Vagina (tissue), 2 donors: ENCODE measurements around the gene KCP. TPM values are rescaled to one million over a fixed set of nuclear protein-coding genes. Genes with fewer than 3 reads are reported as not detected.

Source experiments
- DNase-seq, 2 donors: peaks; one replicate each; pipeline ENCODE4 v3.0.0-alpha.2; 2017; ENCODE audit errors: extremely low spot score in 2 of 2
- H3K27ac ChIP-seq: fragments of 200-600 bp; sonication (generic); one replicate; pipeline ENCODE4 v1.5.1; 2019
- H3K27me3 ChIP-seq: fragments of 200-600 bp; sonication (generic); one replicate; pipeline ENCODE4 v1.5.1; 2019
- H3K36me3 ChIP-seq, 2 donors: fragments of 200-600 bp; sonication (generic); one replicate each; pipeline ENCODE4 v1.5.1; 2017 to 2019
- H3K4me1 ChIP-seq: fragments of 200-600 bp; sonication (generic); one replicate; pipeline ENCODE4 v1.5.1; 2019
- H3K4me3 ChIP-seq, 2 donors: fragments of 200-600 bp; sonication (generic); 1 replicate in 1 of 2; 2 replicates in 1 of 2; pipeline ENCODE4 v1.5.1; 2016 to 2019
- H3K9me3 ChIP-seq: fragments of 200-600 bp; sonication (generic); one replicate; pipeline ENCODE4 v1.5.1; 2019
- POLR2A ChIP-seq, 2 donors: fragments of 450-650 bp; IDR thresholded peaks; one replicate each; pipeline ENCODE4 v1.6.1; 2017; ENCODE audit warnings: antibody characterized with exemption in 2 of 2, mild to moderate bottlenecking in 2 of 2, moderate library complexity in 2 of 2
- POLR2AphosphoS5 ChIP-seq, 2 donors: sonication (generic); formaldehyde crosslinking; IDR thresholded peaks; one replicate each; pipeline ENCODE4 v1.9.0; 2017; ENCODE audit warnings: antibody characterized with exemption in 2 of 2, mild to moderate bottlenecking in 2 of 2, low read depth in 1 of 2; ENCODE audit not compliant: insufficient read depth in 1 of 2
- intact Hi-C: fragments of 100-400 bp; cut with DNase I; formaldehyde crosslinking; loops from one replicate; pipeline ENCODE4 v1.15.1; 2023
- total RNA-seq: library from RNA; depleted of rRNA; stranded (reverse); fragments of >200 nt; gene quantifications from one replicate; pipeline ENCODE4 v1.2.3, GENCODE V29; 2016
- TF ChIP-seq, protein P1 (sequence below), 3 experiments: fragments of 450-650 bp in 2 of 3; fragments of 200-600 bp in 1 of 3; sonication (generic) in 1 of 3; IDR thresholded peaks; one replicate each; pipeline ENCODE4 v1.5.1; 2017 to 2019; ENCODE audit warnings: antibody characterized with exemption in 3 of 3, mild to moderate bottlenecking in 2 of 3, moderate library complexity in 2 of 3

Gene KCP
- total RNA-seq, 1 donor from 2014 or later: 1.2 TPM

DNA sequence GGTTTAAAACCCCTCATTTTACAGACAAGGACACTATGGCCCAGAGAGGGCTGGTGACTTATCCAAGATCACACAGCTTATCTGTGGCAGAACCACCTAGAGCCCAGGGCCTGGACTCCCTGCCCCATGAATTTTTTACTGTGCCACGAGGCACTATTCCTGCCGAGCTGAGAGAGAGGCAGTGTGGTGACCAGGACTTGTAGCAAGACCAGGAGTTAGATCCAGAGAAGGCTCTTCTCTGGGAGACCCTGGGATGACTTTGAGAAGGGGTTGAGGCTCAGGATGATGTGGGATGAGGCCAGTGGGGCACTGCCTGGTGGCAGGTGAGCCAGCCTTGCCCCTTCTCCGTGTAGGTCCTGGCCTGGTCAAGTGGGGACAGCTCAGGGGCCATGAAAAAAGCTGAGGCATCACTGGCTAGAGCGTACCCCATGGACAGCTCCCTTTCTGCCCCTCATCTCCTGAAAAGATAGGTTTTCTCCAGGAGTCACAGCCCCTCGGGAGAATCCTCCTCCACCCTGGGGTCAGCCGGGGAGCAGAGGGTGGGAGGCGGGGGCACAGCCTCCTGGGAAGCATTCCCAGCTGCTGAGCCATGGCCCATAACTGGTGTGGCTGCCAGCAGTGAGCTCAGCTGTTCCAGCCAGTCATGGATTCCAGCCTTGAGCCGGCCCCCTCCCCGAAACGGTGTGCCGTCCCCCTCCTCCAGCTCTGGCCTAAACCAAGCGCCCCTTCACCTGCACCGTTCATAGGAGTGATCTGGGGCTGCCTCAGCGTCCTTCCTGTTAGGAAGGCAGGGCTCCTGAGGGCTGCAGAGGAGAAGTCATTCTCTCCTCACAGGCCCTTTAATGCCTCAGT, 74.5 kb downstream of the KCP start:
- intact Hi-C loops: no loop called here
- peak overlapping the region; percentile 56 for H3K27ac ChIP-seq
- peak in 1 of 2 donors; percentile 61 for TF ChIP-seq POLR2AphosphoS5 (IDR thresholded peaks at IDR 0.05; ENCODE audit: insufficient read depth in 1 of 2, low read depth in 1 of 2)
- TF ChIP-seq, protein P1, sequence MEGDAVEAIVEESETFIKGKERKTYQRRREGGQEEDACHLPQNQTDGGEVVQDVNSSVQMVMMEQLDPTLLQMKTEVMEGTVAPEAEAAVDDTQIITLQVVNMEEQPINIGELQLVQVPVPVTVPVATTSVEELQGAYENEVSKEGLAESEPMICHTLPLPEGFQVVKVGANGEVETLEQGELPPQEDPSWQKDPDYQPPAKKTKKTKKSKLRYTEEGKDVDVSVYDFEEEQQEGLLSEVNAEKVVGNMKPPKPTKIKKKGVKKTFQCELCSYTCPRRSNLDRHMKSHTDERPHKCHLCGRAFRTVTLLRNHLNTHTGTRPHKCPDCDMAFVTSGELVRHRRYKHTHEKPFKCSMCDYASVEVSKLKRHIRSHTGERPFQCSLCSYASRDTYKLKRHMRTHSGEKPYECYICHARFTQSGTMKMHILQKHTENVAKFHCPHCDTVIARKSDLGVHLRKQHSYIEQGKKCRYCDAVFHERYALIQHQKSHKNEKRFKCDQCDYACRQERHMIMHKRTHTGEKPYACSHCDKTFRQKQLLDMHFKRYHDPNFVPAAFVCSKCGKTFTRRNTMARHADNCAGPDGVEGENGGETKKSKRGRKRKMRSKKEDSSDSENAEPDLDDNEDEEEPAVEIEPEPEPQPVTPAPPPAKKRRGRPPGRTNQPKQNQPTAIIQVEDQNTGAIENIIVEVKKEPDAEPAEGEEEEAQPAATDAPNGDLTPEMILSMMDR (IDR thresholded peaks at IDR 0.05): no peak
- H3K4me3 ChIP-seq: no peak overlapping the region
- no peaks in the 10 kb centered on the region for H3K9me3 ChIP-seq
- DNase-seq: no peak
- H3K36me3 ChIP-seq: peaks cover 0 to 22% of the 10 kb centered on the region in 2 donors
- H3K4me1 ChIP-seq: peaks cover 33% of the 10 kb centered on the region
- no peaks in the 10 kb centered on the region for H3K27me3 ChIP-seq

- Histone ChIP-seq H3K4me3 (no peak overlapping the region), H3K9me3 (no peaks in the 10 kb centered on the region), H3K36me3 (peaks cover 0 to 16% of the 10 kb centered on the region in 2 donors), H3K27ac (peak overlapping the region; percentile 56), H3K4me1 (peaks cover 34% of the 10 kb centered on the region), H3K27me3 (no peaks in the 10 kb centered on the region)
- TF ChIP-seq POLR2AphosphoS5 (IDR thresholded peaks at IDR 0.05; ENCODE audit: insufficient read depth in 1 of 2, low read depth in 1 of 2) (no peak), POLR2A (IDR thresholded peaks at IDR 0.05) (no peak)
- TF ChIP-seq, protein P1 (IDR thresholded peaks at IDR 0.05): no peak
- intact Hi-C loops: no loop called here
- no peak for DNase-seq
These were observed 75.2 kb downstream of the KCP start for GRCh38 chr7:128835231-128835751.

- intact Hi-C loops: no loop called here
- H3K4me1 ChIP-seq: peaks cover 42% of the 10 kb centered on the region
- TF ChIP-seq, protein P1 (IDR thresholded peaks at IDR 0.05): no peak
- TF ChIP-seq POLR2A (IDR thresholded peaks at IDR 0.05) (no peak), POLR2AphosphoS5 (IDR thresholded peaks at IDR 0.05; ENCODE audit: insufficient read depth in 1 of 2, low read depth in 1 of 2) (no peak)
- no peak for DNase-seq
- peaks cover 0 to 9% of the 10 kb centered on the region in 2 donors for H3K36me3 ChIP-seq
- no peaks in the 10 kb centered on the region for H3K27me3 ChIP-seq
- H3K9me3 ChIP-seq: no peaks in the 10 kb centered on the region
- H3K4me3 ChIP-seq: peak overlapping the region in 1 of 2 donors; percentile 58
- peak overlapping the region; percentile 85 for H3K27ac ChIP-seq
These were observed 76.6 kb downstream of the KCP start for GRCh38 chr7:128833946-128834325.

DNA sequence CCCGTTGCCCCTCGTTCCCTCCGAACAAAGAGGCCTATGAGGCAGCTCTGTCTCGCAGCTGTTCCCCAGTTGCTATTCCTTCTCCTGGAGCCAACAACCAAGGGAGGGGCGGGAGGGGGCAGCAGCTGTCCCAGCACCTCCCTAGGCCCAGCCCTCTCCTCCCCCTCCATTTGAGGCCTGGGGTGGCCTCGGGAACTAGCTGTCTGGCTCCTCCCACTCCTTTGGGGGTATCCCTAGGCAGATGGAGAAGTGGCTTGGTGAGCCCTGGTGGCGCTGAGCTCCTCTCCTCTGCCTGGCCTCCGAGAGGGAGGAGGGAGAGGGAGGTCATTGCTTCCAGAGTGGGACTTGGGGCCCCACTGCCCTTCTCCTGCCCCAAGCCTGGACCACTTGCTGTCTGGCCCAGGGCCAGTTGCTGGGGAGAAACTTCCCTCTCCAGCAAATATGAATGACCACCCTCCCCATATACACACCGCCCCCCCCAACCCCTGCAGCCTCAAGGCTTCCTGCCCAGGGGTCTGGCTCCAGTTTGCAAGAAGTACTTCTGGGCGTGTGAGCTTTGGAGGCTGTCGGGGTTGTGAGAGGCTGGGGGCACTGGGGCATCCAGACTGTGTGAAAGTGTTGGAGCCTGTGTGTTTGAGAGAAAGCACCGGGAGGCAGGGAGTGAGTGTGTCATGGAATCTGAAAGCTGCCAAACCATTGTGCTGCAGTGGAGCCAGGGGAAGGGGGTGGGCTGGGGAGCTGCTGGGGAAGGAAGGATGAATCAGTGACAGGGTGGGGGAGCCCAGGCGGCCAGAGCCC, 77.2 kb downstream of the KCP start:
- intact Hi-C loops: no loop called here
- TF ChIP-seq POLR2A (IDR thresholded peaks at IDR 0.05) (no peak), POLR2AphosphoS5 (IDR thresholded peaks at IDR 0.05; ENCODE audit: insufficient read depth in 1 of 2, low read depth in 1 of 2) (peak in 1 of 2 donors; percentile 44)
- Histone ChIP-seq H3K4me1 (peaks cover 42% of the 10 kb centered on the region), H3K27me3 (no peaks in the 10 kb centered on the region), H3K4me3 (peak overlapping the region; percentile 58 to 64), H3K27ac (peak overlapping the region; percentile 85), H3K36me3 (peaks cover 0 to 5% of the 10 kb centered on the region in 2 donors), H3K9me3 (no peaks in the 10 kb centered on the region)
- DNase-seq: no peak

GRCh38 chr7:128832880-128833147, 77.7 kb downstream of the KCP start:
- Histone ChIP-seq H3K27me3 (no peaks in the 10 kb centered on the region), H3K36me3 (peaks cover 0 to 3% of the 10 kb centered on the region in 2 donors), H3K27ac (peak overlapping the region; percentile 85), H3K9me3 (no peaks in the 10 kb centered on the region), H3K4me1 (peaks cover 45% of the 10 kb centered on the region), H3K4me3 (peak overlapping the region; percentile 58 to 64)
- no peak for TF ChIP-seq POLR2A (IDR thresholded peaks at IDR 0.05)
- TF ChIP-seq POLR2AphosphoS5 (IDR thresholded peaks at IDR 0.05; ENCODE audit: insufficient read depth in 1 of 2, low read depth in 1 of 2): no peak
- TF ChIP-seq, protein P1 (IDR thresholded peaks at IDR 0.05): no peak
- intact Hi-C loops: no loop called here
- DNase-seq: no peak
